ENCODE measurements around the gene INTS2. TPM values are rescaled to one million over a fixed set of nuclear protein-coding genes. Genes with fewer than 3 reads are reported as not detected.

The INTS2 gene
- polyA plus RNA-seq, 2 of the 4 experiments (the other 2 are of a cell fraction) = 14.0 to 35.0 TPM

DNA sequence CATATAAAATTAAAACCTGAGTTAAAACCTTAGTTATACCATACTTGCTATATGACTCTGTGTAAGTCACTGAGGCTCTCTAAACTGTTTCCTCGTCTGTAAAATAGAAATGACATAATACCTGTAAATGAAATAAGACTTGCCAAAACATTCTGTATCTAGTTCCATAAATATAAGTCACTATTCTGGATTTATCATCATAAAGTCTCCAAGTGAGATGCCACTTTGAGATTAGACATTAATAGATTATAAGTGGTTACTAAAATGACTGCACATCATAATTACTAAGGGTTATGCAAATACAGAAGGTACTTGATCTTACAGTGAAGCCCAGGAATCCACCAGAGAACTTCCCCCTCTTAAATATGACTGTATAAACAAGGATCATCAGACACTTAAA lies 52.5 kb downstream of the INTS2 start:
- Histone ChIP-seq H3K27ac (no peak overlapping the region), H3K9me3 (no peaks in the 10 kb centered on the region), H3K4me1 (no peaks in the 10 kb centered on the region), H3K4me3 (no peak overlapping the region), H3K4me2 (no peak overlapping the region)
- ChIA-PET POLR2A (no interaction called here), CTCF (interaction anchor here (0.6 to 1.6 kb wide), 5 partner anchors 12 to 1163 kb away, joined by 4 to 8 read pairs (median 6); partner anchors contain the start of gene BRIP1)
- TF ChIP-seq FOXS1 (CRISPR knock-in tag; IDR thresholded peaks at IDR 0.05) (no peak), ELK1 (IDR thresholded peaks at IDR 0.05; ENCODE audit: low read depth, low read length) (no peak), PBX3 (IDR thresholded peaks at IDR 0.05) (no peak), ZFP36 (IDR thresholded peaks at IDR 0.05; ENCODE audit: borderline replicate concordance, partially characterized antibody) (no peak), HES2 (IDR thresholded peaks at IDR 0.05) (no peak), REST (IDR thresholded peaks at IDR 0.05) (no peak), ZNF302 (CRISPR knock-in tag; IDR thresholded peaks at IDR 0.05) (no peak), MYC (IDR thresholded peaks at IDR 0.05; ENCODE audit: borderline replicate concordance, low read length) (no peak), CEBPB (IDR thresholded peaks at IDR 0.05) (no peak), BHLHE40 (IDR thresholded peaks at IDR 0.05; ENCODE audit: low read depth, low read length) (no peak)
- DNase-seq (ENCODE audit: low read depth in 1 of 2, low spot score in 1 of 2) (no peak), FAIRE-seq (no peak), ATAC-seq (no peak)
- 90% methylated on average over 1 of the region's 1 CpG for WGBS (ENCODE audit: missing lambda C conversion rate)

- no peak overlapping the region for H3K4me3 ChIP-seq
- no peaks in the 10 kb centered on the region for H3K9me3 ChIP-seq
- no peak for TF ChIP-seq KDM1A (IDR thresholded peaks at IDR 0.05; ENCODE audit: low read depth)
- TF ChIP-seq HOXB5 (CRISPR knock-in tag; IDR thresholded peaks at IDR 0.05) = no peak
- TF ChIP-seq CBX2 (IDR thresholded peaks at IDR 0.05; ENCODE audit: borderline replicate concordance, low read depth) = no peak
- TF ChIP-seq ESRRA (IDR thresholded peaks at IDR 0.05; ENCODE audit: borderline replicate concordance, low read length) = no peak
- no peak for TF ChIP-seq SREBF2 (IDR thresholded peaks at IDR 0.05)
- TF ChIP-seq FOXS1 (CRISPR knock-in tag; IDR thresholded peaks at IDR 0.05) = no peak
- no peak for TF ChIP-seq CBX8 (IDR thresholded peaks at IDR 0.05)
- TF ChIP-seq BHLHE40 (IDR thresholded peaks at IDR 0.05; ENCODE audit: low read depth, low read length) = no peak
- TF ChIP-seq ELK1 (IDR thresholded peaks at IDR 0.05; ENCODE audit: low read depth, low read length) = no peak
- TF ChIP-seq ZNF302 (CRISPR knock-in tag; IDR thresholded peaks at IDR 0.05) = no peak
- no peak for TF ChIP-seq HES2 (IDR thresholded peaks at IDR 0.05)
- TF ChIP-seq EHMT2 (IDR thresholded peaks at IDR 0.05; ENCODE audit: low read depth) = no peak
- no peak for TF ChIP-seq EHF (CRISPR knock-in tag; IDR thresholded peaks at IDR 0.05)
- no peak for TF ChIP-seq PHF8 (IDR thresholded peaks at IDR 0.05; ENCODE audit: borderline replicate concordance, low read depth)
- ATAC-seq (no peak), FAIRE-seq (peak; percentile 56), DNase-seq (ENCODE audit: low read depth in 1 of 2, low spot score in 1 of 2) (no peak)
- ChIA-PET POLR2A (no interaction called here), CTCF (interaction anchor here (0.9 to 1.4 kb wide), 3 partner anchors 11 to 236 kb away, joined by 3 to 6 read pairs (median 4); partner anchors contain the start of gene BRIP1)
- 83% methylated on average over 2 of the region's 2 CpGs for WGBS (ENCODE audit: missing lambda C conversion rate)
- H3K4me1 ChIP-seq = no peaks in the 10 kb centered on the region
- no peak overlapping the region for H3K4me2 ChIP-seq
- no peak overlapping the region for H3K27ac ChIP-seq
Measured at GRCh38 chr17:61874075-61874474, 53.7 kb downstream of the INTS2 start.
